ENCODE measurements around the gene CCL15.

The CCL15 gene

GRCh38 chr17:35963663-35964062, 37.7 kb downstream of the CCL15 start:
- Histone ChIP-seq H3K27ac (no peak overlapping the region), H3K4me3 (no peak overlapping the region), H3K36me3 (no peaks in the 10 kb centered on the region), H3K27me3 (peaks cover 0 to 24% of the 10 kb centered on the region in 2 donors), H3K9me3 (no peaks in the 10 kb centered on the region), H3K4me1 (no peaks in the 10 kb centered on the region)
- DNase-seq, result no peak
- TF ChIP-seq CTCF (IDR thresholded peaks at IDR 0.05), result no peak
- intact Hi-C loops (cut with DNase I; ENCODE audit: low total_unique reads), result loop anchor here (10.0 kb wide), 1 partner anchor 181 kb away; no protein-coding TSS in a partner anchor

GRCh38 chr17:35953720-35954119, 47.6 kb downstream of the CCL15 start:
- H3K9me3 ChIP-seq, result no peaks in the 10 kb centered on the region
- no peaks in the 10 kb centered on the region for H3K4me1 ChIP-seq
- peaks cover 0 to 2% of the 10 kb centered on the region in 2 donors for H3K27me3 ChIP-seq
- intact Hi-C loops (cut with DNase I; ENCODE audit: low total_unique reads), result no loop called here
- H3K36me3 ChIP-seq, result no peaks in the 10 kb centered on the region
- no peak overlapping the region for H3K4me3 ChIP-seq
- no peak overlapping the region for H3K27ac ChIP-seq
- no peak for TF ChIP-seq CTCF (IDR thresholded peaks at IDR 0.05)
- no peak for DNase-seq

- Histone ChIP-seq H3K36me3 (no peaks in the 10 kb centered on the region), H3K4me1 (peaks cover 0 to 4% (median 0%) of the 10 kb centered on the region in 4 donors), H3K4me3 (no peak overlapping the region), H3K9me3 (no peaks in the 10 kb centered on the region), H3K27me3 (no peaks in the 10 kb centered on the region), H3K27ac (no peak overlapping the region)
- intact Hi-C loops (cut with DNase I; ENCODE audit: low total_unique reads), result no loop called here
- no peak for DNase-seq
- TF ChIP-seq CTCF (IDR thresholded peaks at IDR 0.05), result no peak
Observed at GRCh38 chr17:35949401-35949800, 52.0 kb downstream of the CCL15 start.

- Histone ChIP-seq H3K4me1 (peaks cover 0 to 4% (median 0%) of the 10 kb centered on the region in 4 donors), H3K27me3 (peaks cover 0 to 7% of the 10 kb centered on the region in 2 donors), H3K36me3 (no peaks in the 10 kb centered on the region), H3K4me3 (no peak overlapping the region), H3K9me3 (no peaks in the 10 kb centered on the region), H3K27ac (no peak overlapping the region)
- DNase-seq, result no peak
- TF ChIP-seq CTCF (IDR thresholded peaks at IDR 0.05), result no peak
- intact Hi-C loops (cut with DNase I; ENCODE audit: low total_unique reads), result no loop called here
Observed at GRCh38 chr17:35948092-35948491, 53.3 kb downstream of the CCL15 start.
